Stimulated activated CD4-positive, alpha-beta T cell treated with anti-CD3 and anti-CD28 coated beads, Interleukin-12 subunit alpha, Interleukin-12 subunit beta, amount 100 ng/mL, for 48 hours (primary cell): Measurements from ENCODE around the gene USP5.

Source experiments
- DNase-seq, 3 donors: peaks; one replicate each; pipeline ENCODE4 v3.0.0-alpha.2; 2020; ENCODE audit warnings: low read depth in 2 of 3, low spot score in 1 of 3

USP5 gene

DNA sequence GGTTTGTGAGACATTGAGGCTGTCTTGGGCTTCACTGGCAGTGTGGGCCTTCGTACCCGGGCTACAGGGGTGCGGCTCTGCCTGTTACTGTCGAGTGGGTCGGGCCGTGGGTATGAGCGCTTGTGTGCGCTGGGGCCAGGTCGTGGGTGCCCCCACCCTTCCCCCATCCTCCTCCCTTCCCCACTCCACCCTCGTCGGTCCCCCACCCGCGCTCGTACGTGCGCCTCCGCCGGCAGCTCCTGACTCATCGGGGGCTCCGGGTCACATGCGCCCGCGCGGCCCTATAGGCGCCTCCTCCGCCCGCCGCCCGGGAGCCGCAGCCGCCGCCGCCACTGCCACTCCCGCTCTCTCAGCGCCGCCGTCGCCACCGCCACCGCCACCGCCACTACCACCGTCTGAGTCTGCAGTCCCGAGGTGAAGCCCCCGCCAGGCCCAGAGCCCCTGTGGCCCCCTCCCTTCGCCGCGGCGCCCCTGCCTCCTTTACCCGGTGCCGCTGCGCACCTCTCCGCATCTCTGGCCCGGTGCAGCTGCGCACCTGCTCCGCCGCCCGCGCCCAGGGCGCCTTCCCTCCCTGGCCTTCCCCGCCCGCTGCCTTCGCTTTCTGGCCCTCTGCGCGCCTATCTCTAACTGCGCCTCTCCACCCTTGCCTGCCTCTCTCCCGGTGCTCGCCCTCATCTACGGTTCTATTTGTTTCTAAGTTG is 62.4 kb downstream of the USP5 start, which contains the start of gene ENO2:
Gene ENO2, plus strand, starts transcription at position 335 of the 701 bp plus-strand sequence. CDS start 1,253 bp downstream, outside the sequence.
- peak; percentile 63 to 76 (median 70) for DNase-seq

DNA sequence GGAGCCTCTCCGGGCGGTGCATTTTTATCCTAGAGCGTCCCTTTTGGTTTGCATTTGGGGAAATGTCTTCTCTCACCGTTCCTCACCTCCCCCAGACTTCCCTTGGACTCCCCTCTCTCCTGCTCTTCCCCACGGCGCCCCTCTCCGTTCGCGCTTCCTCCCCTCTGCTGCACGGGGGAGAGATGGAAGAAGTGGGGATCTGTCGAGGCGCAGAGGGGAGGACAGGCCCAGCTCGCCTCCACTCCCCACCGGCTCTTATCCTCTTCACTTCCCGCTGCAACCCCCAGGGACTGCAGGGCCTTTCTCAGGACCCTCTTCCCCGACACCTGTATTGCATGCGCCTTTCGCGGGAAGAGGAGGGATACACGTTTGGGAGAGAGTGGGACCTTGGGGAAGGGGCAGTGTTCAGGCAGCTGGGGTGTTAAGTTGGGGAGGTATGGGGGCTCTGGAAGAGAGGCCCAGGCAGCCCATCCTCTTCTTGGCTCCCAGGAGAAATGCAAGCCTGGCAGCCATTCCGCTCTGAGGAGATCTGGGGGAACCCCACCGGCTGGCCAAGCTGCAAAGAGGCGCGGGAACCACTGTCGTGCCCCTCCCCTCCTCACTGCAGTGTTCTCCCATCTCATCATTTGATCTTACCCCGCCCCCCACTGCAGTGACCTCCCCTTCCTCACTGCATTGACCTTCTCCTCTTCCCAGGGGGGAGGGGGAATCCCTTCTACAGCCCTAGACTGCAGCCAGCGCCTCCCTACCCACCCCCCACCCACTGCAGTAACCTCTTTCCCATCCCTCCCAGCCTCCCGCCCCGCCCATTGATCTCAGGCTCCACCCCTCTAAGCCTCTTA is 63.2 kb downstream of the USP5 start:
- no peak for DNase-seq

DNA sequence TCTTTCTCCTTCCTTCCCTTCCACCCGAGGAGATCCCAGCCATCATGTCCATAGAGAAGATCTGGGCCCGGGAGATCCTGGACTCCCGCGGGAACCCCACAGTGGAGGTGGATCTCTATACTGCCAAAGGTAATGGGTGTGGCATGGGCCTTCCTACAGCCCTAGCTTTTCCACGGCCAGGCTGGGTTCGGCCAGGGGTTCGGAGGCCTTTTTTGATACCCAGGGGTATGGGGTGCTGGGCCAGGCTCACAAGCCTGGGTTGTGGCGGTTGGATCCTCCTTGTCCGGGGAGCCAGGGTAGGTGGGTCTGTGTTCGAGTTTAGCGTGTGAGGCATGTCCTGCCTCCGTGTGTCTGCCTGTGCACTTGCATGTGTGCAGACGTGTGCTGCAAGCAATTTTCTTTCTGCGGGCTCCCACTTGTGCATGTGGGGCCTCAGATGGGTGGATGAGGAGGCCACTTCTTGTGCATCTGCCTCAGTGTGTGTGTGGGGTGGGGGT is 63.9 kb downstream of the USP5 start:
- no peak for DNase-seq
